Measurements from ENCODE around the gene CEP131.

The CEP131 gene

DNA sequence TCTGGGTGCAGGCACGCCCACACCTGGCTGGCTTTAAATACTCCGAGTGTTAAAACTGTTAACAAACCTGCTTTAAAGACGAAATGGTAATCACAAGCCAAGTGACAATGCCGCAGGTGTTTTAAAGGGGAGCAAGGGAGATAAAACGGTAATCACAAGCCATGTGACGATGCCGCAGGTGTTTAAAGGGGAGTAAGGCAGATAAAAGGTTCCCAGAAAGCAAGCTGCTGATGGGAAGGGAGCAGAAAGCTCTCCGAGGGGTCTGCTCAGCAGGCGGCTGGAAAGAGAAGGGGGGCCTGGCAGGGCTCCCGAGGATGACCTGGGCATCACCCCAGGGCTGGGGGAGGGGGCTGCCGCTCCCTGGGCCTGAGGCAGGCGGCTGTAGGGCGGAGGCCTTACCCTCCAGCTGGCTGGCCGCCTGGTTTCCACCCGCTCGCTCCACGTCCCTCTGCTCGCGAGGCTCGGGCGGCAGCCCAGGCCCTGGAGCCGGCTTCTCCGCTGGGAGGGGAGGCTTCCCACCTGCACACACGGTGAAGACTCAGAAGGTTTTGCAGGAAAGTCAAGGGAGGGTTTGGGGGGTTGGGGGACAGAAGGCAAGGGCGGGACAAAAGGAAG lies 28.4 kb upstream of the CEP131 start:
- peak; percentile 65 for DNase-seq

DNA sequence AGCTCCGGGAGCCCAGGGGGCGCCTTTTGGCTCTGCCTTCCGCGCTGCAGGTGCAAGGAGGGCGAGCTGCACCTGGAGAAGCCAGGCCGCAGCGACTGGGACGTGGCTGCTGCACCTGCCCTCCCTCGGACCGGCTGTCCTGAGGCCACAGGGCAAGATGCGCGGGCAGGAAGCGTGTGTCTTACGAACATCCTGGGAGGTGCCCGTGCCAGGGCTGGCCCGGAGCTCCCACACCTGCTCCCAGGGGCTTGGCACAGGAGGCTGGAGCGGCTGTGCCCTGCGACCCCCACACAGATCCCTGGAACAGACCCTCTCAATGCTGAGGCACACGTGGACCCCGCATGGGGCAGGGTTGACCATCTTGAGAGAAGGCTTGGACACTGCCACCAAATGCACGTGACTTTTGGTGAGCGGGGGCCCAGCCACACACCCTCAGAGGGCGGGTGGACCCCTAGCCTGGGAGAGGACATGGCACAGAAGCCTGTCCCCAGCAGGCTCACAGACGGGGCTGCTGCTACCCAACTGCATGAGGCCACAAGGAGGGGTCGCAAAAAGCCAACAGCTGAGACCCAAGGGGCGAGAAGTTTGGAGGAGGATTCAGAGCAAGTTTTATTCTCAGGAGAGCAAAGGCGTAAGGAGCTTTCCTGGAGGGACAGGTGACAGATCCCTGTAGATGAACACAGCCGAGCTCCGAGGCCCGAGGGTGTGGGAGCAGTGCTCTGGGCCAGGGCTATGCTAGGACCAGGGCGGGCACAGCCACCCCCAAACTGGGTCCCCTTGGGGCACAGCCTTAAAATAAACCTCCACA lies 27.7 kb upstream of the CEP131 start:
- DNase-seq: no peak

DNA sequence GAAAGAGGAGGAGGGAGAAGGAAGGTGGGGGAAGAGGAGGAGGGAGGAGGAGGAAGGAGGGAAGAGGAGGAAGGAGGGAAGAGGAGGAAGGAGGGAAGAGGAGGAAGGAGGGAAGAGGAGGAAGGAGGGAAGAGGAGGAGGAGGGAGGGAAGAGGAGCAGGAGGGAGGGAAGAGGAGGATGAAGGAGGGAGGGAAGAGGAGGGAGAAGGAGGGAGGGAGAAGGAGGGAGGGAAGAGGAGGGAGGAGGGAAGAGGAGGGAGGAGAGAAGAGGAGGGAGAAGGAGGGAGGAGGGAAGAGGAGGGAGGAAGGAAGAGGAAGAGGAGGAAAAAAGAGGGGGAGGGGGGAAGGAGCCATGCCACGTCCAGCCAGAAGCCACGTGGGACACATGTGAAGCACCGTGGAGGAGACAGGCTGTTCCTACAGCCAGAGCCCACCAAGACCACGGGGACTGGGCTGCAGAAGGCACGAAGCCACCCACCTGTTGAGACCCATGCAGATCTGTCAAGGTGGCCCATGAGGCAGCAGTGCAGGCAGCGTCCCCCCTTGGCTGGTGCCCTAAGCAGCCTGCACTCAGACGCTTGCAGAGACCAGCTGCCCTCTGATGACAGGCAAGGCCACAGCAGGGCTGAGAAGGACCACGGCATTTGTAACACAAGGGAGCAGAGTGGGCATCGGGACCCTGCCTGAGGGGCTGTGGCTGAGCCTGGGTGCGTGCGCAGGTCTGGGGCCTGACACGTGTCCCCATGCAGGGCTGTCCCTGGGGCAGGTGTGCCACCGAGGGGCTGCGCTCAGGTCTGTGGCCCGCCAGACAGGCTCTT lies 26.7 kb upstream of the CEP131 start:
- no peak for DNase-seq

DNA sequence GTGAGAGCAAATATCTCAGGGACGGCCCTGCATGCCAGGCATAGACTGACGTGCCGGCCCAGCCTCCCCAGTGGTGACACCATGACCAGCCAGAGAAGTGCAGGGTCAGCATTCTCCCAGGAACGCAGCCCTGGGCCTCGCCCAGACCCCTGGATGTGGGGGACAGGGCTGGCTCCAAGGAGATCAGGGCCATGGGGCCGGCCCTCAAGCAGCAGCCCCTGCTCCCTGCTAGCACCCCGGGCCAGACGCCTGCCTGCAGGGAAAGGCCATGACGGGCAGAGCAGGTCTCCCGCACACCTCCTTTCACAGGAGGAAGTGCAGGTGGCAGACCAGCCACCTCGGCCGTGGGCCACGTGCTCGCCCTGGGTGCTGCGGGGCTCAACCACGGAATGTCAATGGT lies 25.9 kb upstream of the CEP131 start:
- DNase-seq: no peak

DNA sequence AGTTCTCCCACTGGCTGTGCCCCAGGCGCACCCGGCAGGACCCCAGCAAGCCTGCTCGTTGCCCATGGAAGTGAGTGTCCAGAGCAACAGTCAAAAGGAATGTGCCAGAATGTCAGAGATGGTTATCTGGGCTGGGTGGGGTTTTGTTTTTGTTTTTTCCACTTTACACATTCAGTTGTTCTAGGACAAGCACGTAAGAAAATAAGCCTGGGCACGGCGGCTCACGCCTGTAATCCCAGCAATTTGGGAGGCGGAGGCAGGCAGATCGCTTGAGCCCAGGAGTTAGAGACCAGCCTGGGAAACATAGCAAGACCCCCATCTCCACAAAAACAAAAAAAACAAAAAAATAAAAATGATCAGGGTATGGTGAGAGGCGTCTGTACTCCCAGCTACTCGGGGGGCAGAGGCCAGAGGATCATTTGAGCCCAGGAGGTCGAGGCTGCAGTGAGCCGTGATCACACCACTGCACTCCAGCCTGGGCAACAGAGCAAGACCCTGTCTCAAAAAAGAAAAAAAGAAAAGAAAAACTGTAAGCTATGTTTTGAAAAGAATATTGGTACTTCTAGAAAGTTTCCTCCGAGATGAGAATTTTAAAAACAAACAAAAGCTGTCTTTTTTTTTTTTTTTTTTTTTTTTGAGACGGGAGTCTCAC lies 24.7 kb upstream of the CEP131 start:
- no peak for DNase-seq

DNA sequence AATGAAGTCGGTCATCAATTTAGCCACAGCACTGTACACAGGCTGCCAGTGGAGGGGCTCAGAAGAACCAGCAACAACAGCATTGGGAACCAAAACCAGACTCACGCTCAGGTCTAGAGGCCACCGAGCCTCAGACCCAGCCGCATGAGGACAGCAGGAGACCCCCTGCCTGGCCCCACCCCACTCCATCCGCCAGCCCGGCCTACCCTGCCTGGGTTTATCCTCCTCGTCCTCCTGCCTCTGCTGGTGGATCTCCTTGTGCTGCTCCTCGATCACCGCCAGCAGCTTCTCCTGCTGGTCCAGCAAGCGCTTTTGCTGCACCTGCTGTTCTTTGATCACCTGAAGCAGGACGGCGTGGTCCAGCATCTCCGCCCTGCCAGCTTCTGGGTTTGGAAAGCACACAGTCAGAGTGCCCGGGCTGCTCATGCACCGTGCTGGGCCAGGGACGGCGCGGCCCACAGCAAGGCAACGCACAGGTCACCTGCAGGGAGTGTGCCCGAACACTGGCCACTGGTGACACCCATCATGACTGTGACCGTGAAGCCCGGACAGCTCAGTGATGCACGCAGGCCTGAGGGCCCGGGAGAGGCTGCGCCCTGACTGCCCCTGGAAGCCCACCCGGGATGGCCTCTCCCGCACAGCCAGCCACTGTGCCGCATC lies 24.0 kb upstream of the CEP131 start:
- no peak for DNase-seq

DNA sequence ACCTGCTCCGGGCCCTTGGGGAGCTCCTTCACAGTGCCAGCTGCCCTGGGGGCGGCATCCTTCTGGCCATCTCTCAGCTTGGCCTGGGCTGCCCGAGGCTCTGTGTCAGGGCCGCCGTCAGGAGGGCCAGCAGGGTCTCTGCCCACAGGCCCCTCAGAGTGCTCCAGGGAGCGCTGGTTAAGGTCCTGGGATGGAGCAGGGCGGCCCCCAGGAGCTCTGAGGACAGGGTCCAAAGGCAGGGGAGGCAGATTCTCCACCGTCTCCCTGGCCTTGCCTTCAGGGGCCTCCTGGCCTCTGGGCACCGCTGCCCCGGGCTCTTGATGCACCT lies 23.5 kb upstream of the CEP131 start:
- no peak for DNase-seq

DNA sequence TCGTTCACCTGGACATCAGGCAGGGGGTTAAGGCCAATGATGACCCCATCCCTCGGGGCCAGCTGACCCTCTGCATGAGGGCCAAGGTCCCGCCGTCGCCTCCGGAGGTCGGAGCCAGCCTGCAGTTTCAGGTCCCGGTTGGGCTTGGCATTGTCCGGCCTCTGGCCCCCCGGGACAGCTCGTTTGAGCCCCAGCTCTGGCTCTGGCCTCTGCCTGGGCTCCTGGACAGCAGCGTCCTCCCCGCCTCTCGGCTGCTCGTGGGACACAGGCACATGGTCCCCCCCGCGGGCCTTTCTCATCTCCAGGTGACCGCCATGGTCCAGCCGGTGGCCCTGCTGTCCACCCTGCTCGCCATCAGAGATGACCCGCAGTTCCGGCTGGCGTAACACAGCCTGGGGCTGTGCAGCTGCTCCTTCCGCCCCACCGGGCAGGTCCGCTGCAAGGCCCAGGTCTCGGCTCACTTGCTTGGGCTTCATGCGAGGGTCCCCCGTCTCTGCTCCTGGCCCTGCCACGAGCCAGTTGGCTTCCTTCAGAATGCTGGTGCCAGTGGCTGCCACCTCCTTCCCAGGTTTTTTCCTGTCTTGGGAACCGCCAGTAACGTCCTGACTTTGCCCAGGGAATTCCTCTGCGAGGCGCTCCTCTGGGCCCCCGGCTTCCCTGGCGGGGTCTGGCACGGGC lies 23.0 kb upstream of the CEP131 start:
- DNase-seq: no peak

DNA sequence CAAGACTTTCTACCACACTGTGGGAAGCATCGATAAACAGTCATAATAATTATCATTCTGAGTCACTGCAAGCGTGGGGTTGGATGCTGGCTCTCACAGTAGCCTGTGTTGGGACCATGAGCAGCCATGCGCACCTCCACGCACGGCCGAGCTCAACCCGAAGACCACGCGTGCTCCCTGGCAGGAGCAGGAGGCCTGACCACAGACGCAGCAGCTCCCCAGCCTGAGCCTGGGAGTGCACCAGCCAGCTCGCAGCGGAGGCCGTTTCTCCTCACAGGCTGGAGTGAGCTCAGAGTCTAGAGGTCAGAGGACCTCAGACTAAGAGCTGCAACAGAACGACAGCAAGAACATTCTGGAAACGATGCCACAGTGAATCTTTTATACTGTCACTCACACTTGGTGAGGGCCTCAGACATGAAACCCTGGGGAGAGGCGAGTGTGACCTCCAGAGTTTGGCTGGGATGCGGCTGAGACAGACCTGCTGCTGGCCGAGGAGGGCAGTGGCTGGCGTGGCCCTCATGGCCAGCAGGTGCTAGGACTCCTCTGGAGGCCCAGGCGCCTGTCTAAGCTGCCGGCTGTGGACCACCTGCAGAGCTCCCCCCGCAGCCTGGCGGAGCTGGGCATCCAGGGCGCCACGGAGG lies 22.4 kb upstream of the CEP131 start:
- no peak for DNase-seq

DNA sequence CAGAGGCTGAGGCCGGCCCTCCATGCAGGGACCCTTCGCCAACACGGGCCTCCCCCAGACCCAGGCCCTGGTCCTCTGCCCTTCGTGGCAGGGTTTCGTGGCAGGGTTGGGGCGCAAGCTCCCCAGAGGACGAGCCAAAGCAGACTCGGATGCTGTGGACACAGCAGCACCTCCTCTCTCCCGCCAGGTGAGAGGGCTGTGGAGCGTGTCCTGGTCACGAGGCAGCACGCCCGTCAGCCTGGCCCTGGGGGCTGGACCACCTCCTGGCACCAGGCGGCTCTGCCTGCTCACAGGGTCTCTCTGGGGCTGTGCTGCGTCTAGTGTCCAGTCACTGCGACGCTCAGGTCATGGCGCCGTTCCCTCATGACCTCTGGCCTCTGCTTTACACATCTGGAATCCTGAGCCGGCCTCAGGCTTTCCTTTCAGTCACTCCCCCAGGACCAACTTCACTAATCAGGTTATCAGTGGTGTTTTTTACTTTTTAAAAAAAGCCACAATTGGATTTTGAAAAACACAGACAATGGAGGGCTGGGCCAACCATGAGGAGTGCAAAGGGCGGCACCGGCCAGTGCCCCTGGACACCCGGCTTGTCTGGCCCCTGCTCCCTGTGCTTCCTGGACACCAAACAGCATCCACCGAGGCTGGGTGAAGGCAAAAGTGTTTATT lies 21.7 kb upstream of the CEP131 start:
- DNase-seq: no peak

DNA sequence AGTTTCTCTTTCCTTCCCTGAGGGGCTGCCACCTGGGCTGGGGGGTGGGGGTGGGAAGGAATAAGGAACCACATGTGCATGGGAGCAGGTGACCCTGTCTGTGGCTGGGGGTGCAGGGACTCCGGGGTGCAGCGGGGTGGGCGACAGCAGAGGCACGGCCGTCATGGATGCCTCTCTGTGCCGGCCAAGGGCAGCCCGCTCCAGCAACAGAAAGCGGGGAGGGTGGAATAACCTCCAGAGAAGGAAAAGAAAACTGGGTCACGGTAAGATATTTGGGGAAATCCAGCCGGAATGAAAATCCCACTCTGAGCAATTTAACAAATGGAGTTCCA lies 20.5 kb upstream of the CEP131 start:
- no peak for DNase-seq

DNA sequence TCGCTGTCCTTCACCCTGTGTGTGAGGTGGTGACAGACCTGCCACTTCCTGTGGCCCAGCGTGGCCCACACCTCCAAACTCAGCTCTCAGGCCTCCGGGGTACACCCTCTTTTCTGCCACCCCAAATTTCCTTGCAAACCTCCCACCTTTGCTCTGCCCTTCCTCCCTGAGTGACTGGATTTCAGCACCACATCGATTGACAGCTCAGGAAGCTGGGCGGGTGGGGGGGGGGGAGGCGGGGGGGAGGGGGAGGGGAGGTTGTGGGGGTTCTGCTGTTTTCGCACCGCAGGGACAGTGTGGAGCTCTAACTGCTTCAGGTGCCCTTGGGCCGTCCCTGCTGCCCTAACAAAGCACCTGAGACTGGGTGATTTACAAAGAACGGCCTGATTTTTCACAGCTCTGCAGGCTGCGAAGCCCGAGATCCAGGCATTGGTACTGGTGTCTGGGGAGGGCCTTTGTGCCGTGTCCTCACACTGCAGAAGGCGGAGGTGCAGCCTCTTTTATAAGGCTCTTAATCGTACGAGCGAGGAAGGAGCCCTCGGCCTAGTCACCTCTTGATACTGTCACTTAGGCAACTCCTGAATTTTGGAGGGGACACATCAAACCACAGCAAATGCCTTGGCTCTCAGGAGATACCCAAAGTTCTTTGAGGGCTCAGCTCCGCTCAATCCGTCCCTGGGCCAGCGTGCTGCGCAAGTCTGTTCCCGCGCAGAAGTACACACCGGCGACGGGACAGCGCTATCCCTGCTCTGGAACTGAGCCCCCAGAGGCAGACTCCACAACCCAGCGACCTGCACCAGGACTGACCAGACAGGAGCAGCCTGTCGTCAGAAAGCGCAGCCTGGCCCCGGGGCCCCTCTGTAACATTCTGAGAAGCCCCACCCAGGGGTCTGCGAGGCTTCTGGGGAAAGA lies 19.9 kb upstream of the CEP131 start:
- no peak for DNase-seq

DNA sequence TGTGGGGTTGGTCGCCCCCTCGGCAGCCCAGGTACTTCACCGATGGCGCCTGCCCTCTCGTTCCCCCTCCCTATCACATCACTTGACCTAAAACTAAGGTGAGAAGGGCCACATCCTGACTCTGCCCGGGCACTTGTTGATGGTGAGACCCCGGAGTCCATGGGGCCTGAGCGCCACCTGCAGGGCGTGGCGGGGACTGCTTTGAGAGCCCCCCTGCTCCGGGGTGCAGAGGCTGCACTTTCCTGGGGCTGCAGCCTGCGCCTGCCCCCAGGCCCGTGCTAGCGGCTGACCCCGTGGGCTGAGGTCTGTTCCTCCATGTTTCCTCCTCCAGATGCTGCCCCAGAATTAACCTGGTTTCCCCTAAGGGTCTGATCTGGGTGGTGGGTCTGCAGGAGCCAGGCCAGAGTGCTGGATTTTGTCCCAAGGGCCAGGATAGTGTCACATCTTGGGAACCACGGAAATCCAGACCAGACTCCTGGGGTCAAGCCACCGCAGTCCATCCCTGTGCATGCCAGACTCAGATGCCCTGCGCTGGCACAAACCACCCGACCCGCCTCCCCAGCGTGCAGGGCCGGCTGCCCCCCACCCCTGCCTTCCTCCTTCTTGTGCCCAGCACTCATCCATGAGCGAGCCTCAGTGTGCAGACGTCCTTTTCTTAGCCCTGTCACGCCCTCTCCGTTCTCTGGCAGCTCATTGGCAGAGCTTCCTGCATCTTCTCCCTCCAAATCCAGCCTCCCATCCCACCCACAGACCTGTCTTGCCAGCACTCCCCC lies 19.1 kb upstream of the CEP131 start:
- DNase-seq: no peak

DNA sequence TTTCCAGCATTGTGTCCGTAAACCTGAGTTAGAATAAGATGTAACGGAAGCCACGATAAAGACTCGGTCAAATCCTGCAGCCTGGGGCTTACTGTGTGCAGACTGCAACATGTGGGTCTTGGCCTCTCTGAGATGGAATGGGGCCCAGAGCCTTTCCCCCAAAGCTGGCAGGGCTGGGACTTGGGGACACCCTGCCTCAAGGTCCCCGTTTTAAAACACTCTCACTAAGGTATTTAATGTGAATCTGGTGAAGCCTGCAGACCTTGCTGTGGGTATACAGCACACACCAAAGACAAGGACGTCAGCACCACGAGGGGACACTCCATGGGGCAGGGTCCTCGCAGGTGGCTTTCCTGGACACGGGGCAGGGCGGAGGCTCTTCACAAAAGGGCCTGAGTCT lies 18.4 kb upstream of the CEP131 start:
- no peak for DNase-seq

DNA sequence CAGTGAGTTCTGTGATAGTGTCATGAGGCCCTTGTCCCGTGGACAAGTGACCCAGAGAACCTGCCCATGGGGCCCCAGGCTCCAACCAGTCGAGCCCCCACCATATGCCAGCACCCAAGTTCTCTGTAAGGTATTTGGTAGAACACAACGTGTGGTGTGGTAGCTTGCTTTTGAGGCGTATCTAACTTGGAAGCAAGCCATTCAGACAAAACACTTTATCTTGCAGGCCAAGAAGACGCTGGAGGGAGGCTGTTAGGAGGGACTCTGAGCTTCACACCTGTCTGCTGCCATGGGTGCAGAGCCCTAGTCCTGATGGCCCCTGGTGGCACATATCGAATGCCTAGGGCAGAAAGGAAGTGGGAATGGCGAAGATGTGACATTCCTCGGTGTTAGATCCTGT lies 18.0 kb upstream of the CEP131 start:
- DNase-seq: no peak

DNA sequence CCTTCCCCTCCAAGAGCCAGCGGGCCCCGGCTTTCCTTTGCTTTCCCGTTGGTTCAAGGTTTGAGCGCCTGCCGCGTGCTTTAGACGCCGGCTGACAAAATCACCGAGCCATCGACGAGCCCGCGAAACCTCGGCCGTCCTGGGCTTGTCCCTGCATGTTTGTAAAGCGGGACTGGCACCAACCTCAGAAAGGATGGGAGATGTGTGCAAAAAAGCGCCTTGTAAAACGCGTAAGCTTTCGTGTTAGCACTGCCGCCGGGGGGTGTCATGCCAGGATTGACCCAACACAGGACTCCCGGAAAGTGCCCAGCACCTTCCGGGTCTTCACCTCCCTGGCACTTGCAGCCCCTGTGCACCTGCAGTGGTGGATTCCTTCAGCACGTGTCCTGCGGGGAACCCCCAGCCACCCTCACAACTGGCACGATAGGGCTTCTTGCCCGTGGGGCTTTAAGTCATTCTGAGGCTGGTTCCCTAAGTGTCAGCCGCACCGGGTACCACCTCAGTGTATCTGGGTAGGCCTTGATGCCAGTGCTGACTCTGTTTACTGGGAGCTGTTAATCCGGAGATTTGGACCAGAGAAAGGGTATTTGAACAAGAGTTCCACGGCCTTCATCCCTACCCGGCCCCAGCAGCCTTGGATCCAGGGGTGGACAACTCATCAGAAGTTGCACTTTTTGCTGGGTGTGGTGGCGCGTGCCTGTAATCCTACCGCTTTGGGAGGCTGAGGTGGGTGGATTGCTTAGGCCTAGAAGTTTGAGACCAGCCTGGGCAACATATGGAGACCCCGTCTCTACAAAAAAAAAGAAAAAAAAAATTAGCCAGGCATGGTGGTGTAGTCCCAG lies 17.2 kb upstream of the CEP131 start:
- no peak for DNase-seq

DNA sequence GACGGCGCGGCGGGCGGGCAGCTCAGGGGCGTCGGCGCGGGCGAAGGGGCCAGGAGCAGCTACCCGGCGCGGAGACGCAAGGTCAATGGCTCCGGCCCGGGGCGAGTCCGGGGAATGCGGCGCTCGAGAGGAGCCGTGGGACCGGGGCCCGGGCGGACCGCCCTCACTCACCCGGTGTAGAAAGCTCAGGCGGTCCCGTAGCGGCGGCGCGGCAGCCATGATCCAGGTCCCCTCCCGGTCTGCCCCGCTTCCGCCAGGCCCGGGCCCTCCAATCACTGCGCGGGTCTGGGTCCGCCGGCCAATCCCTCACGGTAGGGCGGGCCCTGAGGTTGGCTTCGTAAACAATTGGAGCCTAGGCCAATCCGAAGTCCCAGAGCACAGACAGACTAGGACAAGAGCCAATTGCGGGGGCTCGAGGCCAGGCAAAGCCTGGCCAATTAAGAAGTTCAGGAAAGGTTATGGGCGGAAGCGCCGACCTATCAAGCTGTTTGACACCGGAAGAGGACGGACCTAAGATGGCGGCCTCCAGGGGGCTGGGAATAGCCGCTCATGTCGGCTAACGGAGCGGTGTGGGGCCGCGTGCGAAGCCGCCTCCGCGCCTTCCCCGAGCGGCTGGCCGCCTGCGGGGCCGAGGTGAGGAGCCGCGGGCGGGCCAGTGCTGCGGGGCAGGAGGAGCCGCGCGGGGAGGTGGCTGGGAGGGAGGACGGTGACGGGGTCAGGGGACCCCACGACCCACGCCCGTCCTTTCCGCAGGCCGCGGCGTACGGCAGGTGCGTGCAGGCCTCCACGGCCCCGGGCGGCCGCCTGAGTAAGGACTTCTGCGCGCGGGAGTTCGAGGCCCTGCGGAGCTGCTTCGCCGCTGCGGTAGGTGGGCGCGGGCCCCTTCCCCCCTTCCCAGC lies 16.3 kb upstream of the CEP131 start, which contains the start of the genes NDUFAF8 and TEPSIN:
TSS of gene NDUFAF8 (plus strand) at position 504 of the 899 bp plus-strand sequence. CDS start at position 550, 46 bp downstream.
TSS of gene TEPSIN (minus strand) at position 241 of the 899 bp plus-strand sequence. CDS start at position 219, 22 bp downstream.
- DNase-seq: peak; percentile 95

Data from NCI-H1417 treated with DMSO at 0.1 percent for 48 hours (cell line).